DND-41 (cell line): Measurements from ENCODE around the gene UTP18.
"Not testable (repeated sequence)": the region's sequence is repeated elsewhere in the genome, so short reads cannot be mapped to it uniquely, and the experiment has no call there.

Experiments
- EZH2 ChIP-seq: IDR thresholded peaks from 3 replicates; pipeline ENCODE4 v1.6.1; 2012; ENCODE audit warnings: borderline replicate concordance, low read depth, mild to moderate bottlenecking, moderate library complexity, low read length, inconsistent platforms; ENCODE audit not compliant: severe bottlenecking
- TF ChIP-seq, protein P1 (sequence below): IDR thresholded peaks from 2 replicates; pipeline ENCODE4 v1.5.1; 2012; ENCODE audit warnings: borderline replicate concordance, low read length, moderate library complexity, mild to moderate bottlenecking; ENCODE audit not compliant: poor library complexity, severe bottlenecking; ENCODE audit errors: extremely low read depth

GRCh38 chr17:51312003-51312402 is 51.7 kb downstream of the UTP18 start:
- TF ChIP-seq, protein P1, sequence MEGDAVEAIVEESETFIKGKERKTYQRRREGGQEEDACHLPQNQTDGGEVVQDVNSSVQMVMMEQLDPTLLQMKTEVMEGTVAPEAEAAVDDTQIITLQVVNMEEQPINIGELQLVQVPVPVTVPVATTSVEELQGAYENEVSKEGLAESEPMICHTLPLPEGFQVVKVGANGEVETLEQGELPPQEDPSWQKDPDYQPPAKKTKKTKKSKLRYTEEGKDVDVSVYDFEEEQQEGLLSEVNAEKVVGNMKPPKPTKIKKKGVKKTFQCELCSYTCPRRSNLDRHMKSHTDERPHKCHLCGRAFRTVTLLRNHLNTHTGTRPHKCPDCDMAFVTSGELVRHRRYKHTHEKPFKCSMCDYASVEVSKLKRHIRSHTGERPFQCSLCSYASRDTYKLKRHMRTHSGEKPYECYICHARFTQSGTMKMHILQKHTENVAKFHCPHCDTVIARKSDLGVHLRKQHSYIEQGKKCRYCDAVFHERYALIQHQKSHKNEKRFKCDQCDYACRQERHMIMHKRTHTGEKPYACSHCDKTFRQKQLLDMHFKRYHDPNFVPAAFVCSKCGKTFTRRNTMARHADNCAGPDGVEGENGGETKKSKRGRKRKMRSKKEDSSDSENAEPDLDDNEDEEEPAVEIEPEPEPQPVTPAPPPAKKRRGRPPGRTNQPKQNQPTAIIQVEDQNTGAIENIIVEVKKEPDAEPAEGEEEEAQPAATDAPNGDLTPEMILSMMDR: not testable (repeated sequence)
- TF ChIP-seq EZH2: not testable (repeated sequence)
